Urinary bladder (tissue), 4 donors: ENCODE data around the gene GALNT14. TPM values are rescaled to one million over a fixed set of nuclear protein-coding genes. Genes with fewer than 3 reads are reported as not detected.

Source experiments
- DNase-seq: peaks from one replicate; pipeline ENCODE4 v3.0.0-alpha.2; 2015; ENCODE audit errors: extremely low spot score
- H3K27ac ChIP-seq: one replicate; pipeline ENCODE4 v1.5.1; 2013; ENCODE audit warnings: low read depth, mild to moderate bottlenecking, moderate library complexity
- H3K36me3 ChIP-seq: one replicate; pipeline ENCODE4 v1.6.1; 2013; ENCODE audit warnings: mild to moderate bottlenecking, moderate library complexity; ENCODE audit not compliant: insufficient read depth
- H3K4me1 ChIP-seq: one replicate; pipeline ENCODE4 v1.6.1; 2013; ENCODE audit warnings: mild to moderate bottlenecking, moderate library complexity; ENCODE audit not compliant: insufficient read depth
- H3K4me3 ChIP-seq: one replicate; pipeline ENCODE4 v1.5.1; 2013; ENCODE audit warnings: low read depth, low read length
- WGBS: extraction: QIAGEN DNeasy Blood & Tissue Kit; methylation state at CpG from one replicate; pipeline ENCODE4 v1.1.7; 2013; 5-methylcytosine and 5-hydroxymethylcytosine counted together
- polyA plus RNA-seq: library from polyadenylated mRNA; stranded (reverse); fragments of 200-250 nt; gene quantifications from one replicate; pipeline ENCODE4 v1.2.3, GENCODE V29; 2013
- total RNA-seq: library from RNA; depleted of rRNA; stranded (reverse); fragments of >200 nt; gene quantifications from one replicate; pipeline ENCODE4 v1.2.3, GENCODE V29; 2014
- donor health status: healthy with polysubstance abuse.
- donor health status: healthy.

The GALNT14 gene
- total and polyA plus RNA-seq, 2 donors, result 1.1 to 2.9 TPM

DNA sequence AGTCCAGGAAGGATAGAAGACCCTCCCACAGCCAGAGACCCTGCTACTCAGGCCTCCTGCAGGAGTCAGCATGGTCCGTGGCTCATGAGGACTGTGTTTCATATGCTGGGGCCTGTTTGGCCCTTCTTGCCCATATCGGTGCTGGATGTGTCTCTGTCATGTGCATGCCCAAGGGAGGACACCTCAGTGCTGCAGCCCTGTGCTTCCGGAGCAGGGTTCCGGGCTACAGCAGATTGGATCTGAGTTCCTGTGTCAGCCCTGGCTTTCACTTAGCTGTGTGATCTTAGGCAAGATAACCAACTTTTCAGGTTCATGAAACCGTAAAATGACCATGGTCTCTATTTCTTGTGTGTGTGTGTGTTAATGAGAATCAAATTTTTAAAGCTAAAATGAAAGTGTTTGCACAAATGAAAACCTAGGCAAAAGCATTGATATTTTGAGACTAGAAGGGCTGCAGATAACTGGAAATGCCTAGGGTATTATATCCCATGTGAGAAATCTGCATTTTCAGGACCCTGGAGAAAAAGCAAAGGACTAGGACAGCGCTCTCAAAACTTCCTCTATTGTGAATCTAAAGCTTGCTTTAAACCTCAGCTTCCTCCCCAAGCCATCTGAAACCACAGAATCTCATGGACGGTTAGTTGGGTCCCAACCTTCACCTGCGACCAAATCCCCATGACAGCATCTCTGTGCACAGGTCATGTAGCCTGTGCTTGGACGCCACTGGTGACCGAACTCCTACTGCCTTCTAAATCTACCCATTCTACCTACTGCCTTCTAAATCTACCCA lies 272.2 kb downstream of the GALNT14 start:
- no peak overlapping the region for H3K4me3 ChIP-seq
- no peaks in the 10 kb centered on the region for H3K4me1 ChIP-seq
- no peaks in the 10 kb centered on the region for H3K36me3 ChIP-seq
- no peak for DNase-seq
- WGBS, result 73% methylated on average over 10 of the region's 10 CpGs
- H3K27ac ChIP-seq, result no peak overlapping the region

- no peak for DNase-seq
- Histone ChIP-seq H3K4me3 (no peak overlapping the region), H3K36me3 (no peaks in the 10 kb centered on the region), H3K27ac (no peak overlapping the region), H3K4me1 (no peaks in the 10 kb centered on the region)
- WGBS, result 25% methylated on average over 1 of the region's 1 CpG
These were observed 273.0 kb downstream of the GALNT14 start for GRCh38 chr2:30865243-30865642.

DNA sequence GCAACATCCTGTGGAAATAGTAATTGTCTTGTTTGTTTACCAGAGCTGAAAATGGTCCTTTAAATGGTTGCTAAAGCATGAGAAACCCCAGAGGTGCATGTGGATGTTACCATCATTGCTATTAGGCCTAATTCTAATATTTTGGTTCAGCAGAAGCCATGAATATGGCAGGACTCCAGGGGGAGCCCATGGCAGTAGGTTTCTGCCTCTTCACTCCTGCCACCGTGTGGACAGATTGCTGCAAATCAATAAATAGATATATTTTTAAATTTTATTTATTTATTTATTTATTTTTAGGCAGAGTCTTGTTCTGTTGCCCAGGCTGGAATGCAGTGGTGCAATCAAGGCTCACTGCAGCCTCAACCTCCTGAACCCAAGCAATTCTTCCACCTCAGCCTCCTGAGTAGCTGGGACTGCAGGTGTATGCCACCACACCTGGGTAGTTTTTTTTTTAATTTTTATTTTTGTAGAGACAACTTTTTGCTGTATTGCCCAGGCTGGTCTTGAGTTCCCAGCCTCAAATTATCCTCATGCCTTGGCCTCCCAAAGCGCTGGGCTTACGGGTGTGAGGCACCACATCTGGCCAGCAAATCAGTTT lies 276.1 kb downstream of the GALNT14 start:
- H3K27ac ChIP-seq, result no peak overlapping the region
- no peaks in the 10 kb centered on the region for H3K4me1 ChIP-seq
- DNase-seq, result no peak
- WGBS, result 53% methylated on average over 3 of the region's 3 CpGs
- no peak overlapping the region for H3K4me3 ChIP-seq
- H3K36me3 ChIP-seq, result no peaks in the 10 kb centered on the region

- H3K4me3 ChIP-seq, result no peak overlapping the region
- WGBS, result 60% methylated on average over 4 of the region's 4 CpGs
- DNase-seq, result no peak
- H3K4me1 ChIP-seq, result no peaks in the 10 kb centered on the region
- no peaks in the 10 kb centered on the region for H3K36me3 ChIP-seq
- no peak overlapping the region for H3K27ac ChIP-seq
These were observed 277.5 kb downstream of the GALNT14 start for GRCh38 chr2:30860726-30861125.

Other genes starting within 250 kb of the GALNT14 start
- 0.42 TPM for gene CAPN14, start 79.1 kb upstream of the GALNT14 start, total RNA-seq
- 0.44 TPM for gene CAPN14, start 79.1 kb upstream of the GALNT14 start, polyA plus RNA-seq
- gene EHD3, start 95.7 kb upstream of the GALNT14 start, total RNA-seq, result 8.3 TPM
- 8.5 TPM for gene EHD3, start 95.7 kb upstream of the GALNT14 start, polyA plus RNA-seq